Measurements from ENCODE around the gene F10.

The F10 gene

GRCh38 chr13:113195360-113195759 is 72.8 kb downstream of the F10 start:
- TF ChIP-seq PPARA (CRISPR knock-in tag; IDR thresholded peaks at IDR 0.05; ENCODE audit: borderline replicate concordance), result no peak
- no peak for ATAC-seq

- no peak for ATAC-seq
- TF ChIP-seq ZNF70 (CRISPR knock-in tag; IDR thresholded peaks at IDR 0.05), result no peak
- no peak for TF ChIP-seq ZFP3 (CRISPR knock-in tag; IDR thresholded peaks at IDR 0.05)
- TF ChIP-seq ZFP30 (CRISPR knock-in tag; IDR thresholded peaks at IDR 0.05), result no peak
- TF ChIP-seq ISL1 (CRISPR knock-in tag; IDR thresholded peaks at IDR 0.05), result no peak
Observed at GRCh38 chr13:113196970-113197737, 74.6 kb downstream of the F10 start.

Data from SK-N-SH treated with all-trans-retinoic acid at 6 μM for 48 hours (cell line).